Cardiac septum (tissue), 1 donor: ENCODE data around the gene GM2A. TPM values are rescaled to one million over a fixed set of nuclear protein-coding genes. Genes with fewer than 3 reads are reported as not detected.
"Not testable (repeated sequence)": the region's sequence is repeated elsewhere in the genome, so short reads cannot be mapped to it uniquely, and the experiment has no call there.

Experiments used
- DNase-seq: peaks from one replicate; pipeline ENCODE4 v3.0.0-alpha.2; 2020; ENCODE audit warnings: low spot score
- intact Hi-C: fragments of 100-400 bp; cut with DNase I; formaldehyde crosslinking; loops from one replicate; pipeline ENCODE4 v1.14.0; 2022
- total RNA-seq: library from RNA; stranded (reverse); fragmentation: NEBNext Ultra II Directional; extraction: Animal tissue kit (Norgen Biotek cat#: 25700); gene quantifications from one replicate; pipeline ENCODE4 v1.2.1, GENCODE V29; 2021
- donor health status: DM: no; HTN: no; CAD: no.

The GM2A gene
- total RNA-seq, 1 donor from 2014 or later: 29.4 TPM

DNA sequence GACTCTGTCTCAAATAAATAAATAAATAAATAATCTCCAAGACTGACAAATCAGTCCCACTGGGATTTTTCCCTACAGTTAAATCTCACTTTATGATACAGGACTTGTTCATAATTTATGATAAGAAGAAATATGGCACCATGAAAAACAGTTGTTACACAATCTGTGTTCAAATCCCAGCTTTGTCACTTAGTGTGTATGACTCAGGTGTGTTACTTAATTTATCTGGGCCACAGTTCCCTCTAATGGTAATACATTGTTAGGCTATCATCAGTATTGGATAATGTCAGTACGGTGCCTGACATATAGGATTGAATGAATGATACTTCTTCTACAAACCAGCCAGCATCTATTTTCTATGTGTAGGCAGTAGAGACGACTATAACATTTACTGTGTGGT lies 27.5 kb downstream of the GM2A start:
- intact Hi-C loops: no loop called here
- DNase-seq: no peak

- DNase-seq: no peak
Measured at GRCh38 chr5:151281001-151281639, 28.1 kb downstream of the GM2A start.

GRCh38 chr5:151283120-151283825 lies 30.3 kb downstream of the GM2A start:
- intact Hi-C loops: no loop called here
- DNase-seq: no peak

More at GRCh38 chr5:151281001-151281639, 28.1 kb downstream of the GM2A start:
- intact Hi-C loops: no loop called here

DNA sequence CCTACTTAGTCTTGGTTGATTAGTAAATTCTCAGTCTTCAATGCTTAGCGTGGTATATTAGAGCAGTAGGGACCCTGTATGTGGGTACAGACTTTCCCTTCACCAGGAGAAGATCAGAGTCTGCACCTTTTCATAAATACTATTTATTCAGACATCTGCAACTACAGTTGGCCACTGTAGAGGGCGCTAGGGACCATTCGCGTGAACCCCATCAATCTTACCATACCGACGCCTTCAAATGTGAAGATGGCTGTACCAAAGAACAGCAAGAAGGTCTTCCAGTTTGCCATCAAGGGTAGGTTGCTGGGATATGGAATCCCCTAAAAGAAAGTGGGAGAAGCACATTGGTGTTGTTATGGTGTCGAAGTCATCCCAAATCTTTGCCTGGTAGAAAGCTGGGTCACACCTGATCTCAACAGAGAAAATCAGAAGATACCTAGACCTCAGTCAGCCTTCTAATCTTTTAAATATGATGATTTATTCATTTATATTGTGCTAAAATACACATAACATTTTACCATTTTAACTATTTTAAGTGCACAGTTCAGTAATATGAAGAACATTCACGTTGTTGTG lies 31.5 kb downstream of the GM2A start:
- intact Hi-C loops: no loop called here

DNA sequence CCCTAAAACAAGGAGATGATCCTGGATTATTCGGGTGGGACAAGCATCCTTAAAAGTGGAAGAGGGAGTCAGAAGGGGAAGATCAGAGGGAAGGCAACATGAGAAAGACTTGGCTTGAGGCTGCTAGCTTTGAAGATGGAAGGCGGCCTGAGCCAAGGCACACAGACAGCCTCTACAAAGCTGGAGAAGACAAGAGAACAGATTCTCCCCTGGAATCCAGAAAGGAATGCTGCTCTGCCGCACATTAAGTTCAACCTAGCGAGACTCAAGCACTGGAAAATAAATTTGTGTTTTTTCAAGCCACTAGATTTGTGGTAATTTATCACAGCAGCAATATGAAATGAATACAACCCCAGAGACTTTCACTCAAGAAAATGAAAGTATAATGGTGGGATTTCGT lies 32.7 kb downstream of the GM2A start:
- intact Hi-C loops: no loop called here
- DNase-seq: no peak

More for the DNA sequence above, 31.5 kb downstream of the GM2A start:
- DNase-seq: no peak

DNA sequence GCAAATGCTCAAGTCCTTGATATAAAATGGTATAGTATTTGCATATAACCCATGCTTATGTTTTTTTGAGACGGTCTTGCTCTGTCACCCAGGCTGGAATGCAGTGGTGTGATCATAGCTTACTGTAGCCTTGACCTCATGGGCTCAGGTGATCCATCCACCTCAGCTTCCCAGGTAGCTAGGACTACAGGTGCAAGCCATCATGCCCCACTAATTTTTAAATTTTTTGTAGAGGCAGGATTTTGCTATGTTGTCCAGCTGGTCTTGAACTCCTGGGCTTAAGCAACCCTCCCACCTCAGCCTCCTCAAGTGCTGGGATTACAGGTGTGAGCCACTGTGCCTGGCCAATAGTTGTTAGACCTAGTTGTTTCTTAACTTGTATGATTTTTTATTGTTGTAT lies 33.3 kb downstream of the GM2A start:
- DNase-seq: no peak
- intact Hi-C loops: no loop called here

- intact Hi-C loops: no loop called here
- no peak for DNase-seq
Measured at GRCh38 chr5:151288180-151288579, 35.2 kb downstream of the GM2A start.

- intact Hi-C loops: no loop called here
Measured at GRCh38 chr5:151293624-151294023, 40.6 kb downstream of the GM2A start.

GRCh38 chr5:151295138-151295537 lies 42.2 kb downstream of the GM2A start:
- intact Hi-C loops: no loop called here
- no peak for DNase-seq

More at GRCh38 chr5:151293624-151294023, 40.6 kb downstream of the GM2A start:
- DNase-seq: no peak

DNA sequence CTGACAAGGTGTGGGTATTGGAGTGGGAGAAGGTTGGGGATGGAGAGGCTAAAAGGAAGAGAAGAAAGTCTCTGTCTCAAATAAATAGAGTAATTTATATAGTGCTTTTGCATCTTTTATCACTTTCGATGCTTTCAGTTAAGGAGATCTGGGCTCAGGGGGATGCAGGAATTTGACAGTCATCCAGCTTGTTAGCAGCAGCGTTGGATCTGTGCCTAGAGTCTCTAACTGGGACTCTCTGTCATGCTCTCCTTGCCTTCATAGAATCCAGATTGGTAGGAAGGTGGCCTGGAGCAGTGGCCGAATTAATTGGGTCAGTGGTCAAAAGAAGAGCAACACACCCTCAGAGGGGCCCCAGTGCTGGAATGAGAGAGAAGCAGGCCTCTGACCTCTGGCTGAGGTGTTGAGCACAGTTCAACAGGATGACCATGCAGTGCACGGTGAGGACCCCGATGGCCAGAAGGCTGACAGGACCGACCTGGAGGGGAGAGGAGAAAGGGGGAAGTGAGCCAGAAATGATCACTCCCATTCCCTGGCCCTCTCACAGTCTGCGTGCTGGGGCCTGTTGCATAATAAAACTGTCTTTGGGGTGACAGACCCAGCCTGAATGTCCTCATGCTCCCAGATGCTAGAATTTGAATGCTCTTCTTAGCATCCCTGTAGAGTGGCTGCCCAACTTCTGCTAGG lies 42.9 kb downstream of the GM2A start:
- intact Hi-C loops: no loop called here
- no peak for DNase-seq

DNA sequence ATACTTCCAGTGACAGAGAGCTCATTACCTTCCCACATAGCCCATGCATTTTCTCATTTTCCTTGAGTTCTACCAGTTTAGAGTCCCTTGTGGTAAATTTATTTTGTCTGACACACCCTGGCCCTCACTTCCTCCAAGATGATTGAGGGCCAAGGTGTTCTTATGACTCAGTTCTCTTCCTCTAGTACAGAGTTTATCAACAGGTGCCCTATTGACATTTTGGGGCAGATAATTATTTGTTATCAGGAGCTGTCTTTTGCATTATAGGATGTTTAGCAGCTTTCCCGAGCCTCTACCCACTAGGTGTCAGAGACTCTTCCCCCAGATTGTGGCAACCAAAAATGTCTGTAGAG lies 43.5 kb downstream of the GM2A start:
- DNase-seq: no peak
- intact Hi-C loops: no loop called here

GRCh38 chr5:151296974-151297373 lies 44.0 kb downstream of the GM2A start:
- intact Hi-C loops: no loop called here
- DNase-seq: no peak

DNA sequence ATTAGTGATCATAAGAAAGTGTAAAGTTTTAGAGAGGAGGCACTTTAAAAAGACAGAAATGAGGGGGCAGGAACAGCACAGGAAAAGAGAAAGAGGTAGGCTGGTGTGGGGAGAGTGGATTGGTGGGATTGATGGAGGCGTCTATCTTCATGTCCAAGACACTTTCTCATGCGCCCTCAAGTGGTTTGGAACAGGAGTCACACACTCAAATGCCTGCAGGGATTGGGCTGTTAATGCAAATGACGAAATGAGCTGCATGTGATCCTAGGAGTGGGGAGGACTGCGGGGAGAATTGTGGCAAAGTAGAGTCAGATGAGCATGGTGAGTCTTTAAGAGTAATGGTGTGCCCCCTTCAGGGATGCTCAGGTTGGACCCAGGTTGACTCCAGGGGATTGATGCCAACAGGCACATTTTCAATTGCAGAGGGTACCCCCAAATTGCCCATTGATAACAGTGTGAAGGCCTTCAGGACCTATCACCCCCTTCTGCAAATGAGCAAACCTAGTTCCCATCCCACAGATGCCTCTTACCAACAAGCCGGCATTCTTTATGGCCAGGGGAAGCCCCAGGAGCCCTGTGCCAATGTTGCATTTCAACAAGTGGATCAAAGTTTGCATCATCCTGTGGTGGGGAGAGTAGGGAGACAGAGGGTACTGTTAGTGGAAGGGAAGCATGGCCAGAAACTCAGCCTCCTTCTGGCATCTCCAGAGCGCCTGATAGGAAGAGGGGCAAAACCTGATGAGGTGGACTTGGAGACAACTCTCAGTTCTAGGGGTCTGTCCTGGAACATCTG lies 45.3 kb downstream of the GM2A start:
- intact Hi-C loops: no loop called here
- DNase-seq: no peak

DNA sequence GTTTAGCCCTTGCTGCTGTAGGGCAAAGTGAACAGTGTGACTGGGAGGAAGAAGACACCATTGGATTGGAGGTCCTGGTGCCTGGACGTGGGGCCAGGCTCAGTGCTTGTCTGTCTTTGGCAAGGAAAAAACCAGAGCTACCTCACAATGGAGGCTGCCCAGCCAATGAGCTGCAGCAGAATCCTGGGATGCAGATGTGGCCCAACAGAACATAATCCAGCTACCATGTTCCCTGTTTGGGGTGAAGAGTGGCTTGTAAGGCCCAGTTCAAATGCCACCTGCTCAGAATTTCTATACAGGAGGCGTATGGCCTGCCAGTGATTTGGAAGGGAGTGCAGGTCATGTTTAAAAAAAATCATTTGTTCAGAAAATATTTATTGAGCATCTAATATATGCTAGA lies 50.7 kb downstream of the GM2A start, which contains the start of gene SLC36A3:
Gene SLC36A3 (minus strand): TSS at position 101 of the 400 bp plus-strand sequence. CDS start 412 bp downstream, outside the sequence.
- intact Hi-C loops: no loop called here
- no peak for DNase-seq

GRCh38 chr5:151309266-151309665 lies 56.3 kb downstream of the GM2A start:
- DNase-seq, intact Hi-C loops: not testable (repeated sequence)

- DNase-seq, intact Hi-C loops: not testable (repeated sequence)
Measured at GRCh38 chr5:151309821-151310220, 56.8 kb downstream of the GM2A start.

DNA sequence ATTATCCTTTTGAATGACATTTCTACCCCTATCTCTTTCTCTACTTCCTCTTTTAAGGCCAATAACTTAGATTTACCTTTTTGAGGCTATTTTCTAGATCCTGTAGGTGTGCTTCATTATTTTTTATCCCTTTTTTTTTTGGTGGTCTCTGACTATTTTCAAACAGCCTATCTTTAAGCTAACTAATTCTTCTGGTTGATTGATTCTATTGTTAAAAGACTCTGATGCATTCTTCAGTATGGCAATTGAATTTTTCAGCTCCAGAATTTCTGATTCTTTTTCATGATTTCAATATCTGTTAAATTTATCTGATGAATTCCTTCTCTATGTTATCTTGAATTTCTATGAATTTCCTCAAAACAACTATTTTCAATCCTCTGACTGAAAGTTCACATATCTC lies 57.9 kb downstream of the GM2A start:
- DNase-seq: no peak
- intact Hi-C loops: no loop called here

GRCh38 chr5:151312756-151313324 lies 59.9 kb downstream of the GM2A start:
- DNase-seq: no peak
- intact Hi-C loops: no loop called here

DNA sequence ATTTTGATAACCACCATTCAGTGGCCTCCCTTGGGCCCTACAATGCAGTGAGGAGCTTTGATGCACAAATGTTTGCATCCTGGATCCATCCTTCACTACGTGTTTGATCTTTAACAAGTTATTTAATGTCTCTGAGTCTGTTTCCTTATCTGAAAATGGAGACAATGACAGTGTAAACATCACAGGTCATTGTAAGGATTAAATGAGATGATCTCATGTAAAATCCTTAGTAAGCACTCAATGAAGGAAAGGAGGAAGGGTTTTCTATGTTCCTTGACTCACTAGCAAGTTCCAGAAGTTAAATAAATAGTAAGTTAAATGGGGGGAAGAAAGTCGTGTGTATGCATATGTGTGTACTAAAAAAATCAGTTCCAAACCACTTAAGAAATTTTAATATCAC lies 60.4 kb downstream of the GM2A start:
- intact Hi-C loops: no loop called here
- no peak for DNase-seq
